Omental fat pad (tissue), 4 donors: ENCODE results near the gene DSCAM. TPM values are rescaled to one million over a fixed set of nuclear protein-coding genes. Genes with fewer than 3 reads are reported as not detected.

Experiments
- ATAC-seq: fragments of 150-250 bp; one replicate; pipeline ENCODE4 v1.9.1; 2016; ENCODE audit warnings: mild to moderate bottlenecking, moderate library complexity; ENCODE audit not compliant: low FRiP score
- DNase-seq: peaks from one replicate; pipeline ENCODE4 v3.0.0-alpha.2; 2019; ENCODE audit warnings: low spot score
- CTCF ChIP-seq, 3 donors: fragments of 450-650 bp; IDR thresholded peaks; one replicate each; pipeline ENCODE4 v1.5.1; 2016 to 2017; ENCODE audit warnings: antibody characterized with exemption in 3 of 3, mild to moderate bottlenecking in 3 of 3, moderate library complexity in 2 of 3
- total RNA-seq, 4 donors: library from RNA; depleted of rRNA; stranded (reverse); fragments of >200 nt; gene quantifications; one replicate each; pipeline ENCODE4 v1.1.0, GENCODE V29; 2016

Gene DSCAM
- total RNA-seq, 4 donors from 2014 or later: 0.16 TPM; not detected in 3

- no peak for TF ChIP-seq CTCF (IDR thresholded peaks at IDR 0.05)
- ATAC-seq (no peak), DNase-seq (no peak)
Observed at GRCh38 chr21:40863839-40864238, 16.9 kb upstream of the DSCAM start.

GRCh38 chr21:40858517-40858916, 11.6 kb upstream of the DSCAM start:
- no peak for ATAC-seq
- no peak for DNase-seq
- no peak for TF ChIP-seq CTCF (IDR thresholded peaks at IDR 0.05)

DNA sequence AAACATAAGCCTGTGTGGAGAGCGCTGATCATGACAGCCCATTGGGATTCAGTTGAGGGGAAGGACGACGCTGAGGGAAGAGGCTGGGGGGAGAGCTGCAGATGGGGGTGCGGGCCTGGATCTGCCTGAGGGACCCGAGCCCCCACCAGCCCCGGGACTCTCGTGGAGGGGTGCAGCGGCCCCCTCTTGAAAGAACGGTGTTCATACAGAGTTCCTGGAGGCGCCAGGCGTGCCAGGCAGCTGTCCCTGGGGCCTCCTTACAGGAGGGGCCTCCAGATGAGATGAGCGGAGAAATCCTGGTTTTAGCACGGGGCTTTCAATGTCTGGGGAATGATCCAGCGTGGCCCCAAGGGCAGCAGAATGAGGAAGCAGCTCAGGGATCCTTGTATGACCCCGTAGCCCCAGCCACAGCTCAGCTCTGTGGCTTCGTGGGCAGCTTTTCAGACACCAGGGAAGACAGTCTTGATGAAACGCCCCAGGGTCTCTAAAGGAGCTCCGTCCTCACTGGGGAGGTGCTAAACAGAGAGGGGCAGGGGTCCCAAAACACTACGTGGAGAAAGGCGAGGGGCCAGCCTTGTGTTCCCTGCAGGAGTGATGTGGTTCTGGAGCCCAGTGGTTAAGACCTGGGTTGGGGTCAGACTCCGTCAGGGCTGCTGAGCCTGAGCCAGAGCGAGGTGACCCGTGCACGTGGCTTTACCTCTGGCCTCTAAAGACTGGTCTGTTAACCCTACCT, 7.2 kb upstream of the DSCAM start:
- no peak for ATAC-seq
- no peak for TF ChIP-seq CTCF (IDR thresholded peaks at IDR 0.05)
- no peak for DNase-seq

GRCh38 chr21:40852563-40852962, 5.6 kb upstream of the DSCAM start:
- ATAC-seq (no peak), DNase-seq (no peak)
- TF ChIP-seq CTCF (IDR thresholded peaks at IDR 0.05): no peak

DNA sequence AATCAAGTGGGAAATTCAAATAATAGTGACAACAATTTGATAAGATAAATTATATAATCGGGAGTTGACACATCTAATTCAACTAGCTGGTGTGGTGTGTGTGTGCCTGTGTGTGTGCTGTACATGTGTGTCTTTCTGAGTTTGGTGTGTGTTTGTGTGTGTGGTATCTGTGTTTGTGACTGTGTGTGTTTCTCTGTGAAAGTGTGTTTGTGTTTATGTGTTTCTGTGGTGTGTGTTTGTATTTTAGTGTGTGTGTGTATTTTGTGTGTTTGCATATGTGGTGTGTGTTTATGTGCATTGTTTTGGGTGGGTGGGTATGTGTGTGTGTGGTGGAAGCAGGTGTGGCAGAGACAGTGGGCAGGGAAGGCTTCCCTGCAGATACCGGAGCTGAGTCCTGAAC, 4.8 kb upstream of the DSCAM start:
- TF ChIP-seq CTCF (IDR thresholded peaks at IDR 0.05): no peak
- no peak for DNase-seq
- ATAC-seq: no peak

GRCh38 chr21:40850071-40850470, 3.1 kb upstream of the DSCAM start:
- DNase-seq (no peak), ATAC-seq (no peak)
- no peak for TF ChIP-seq CTCF (IDR thresholded peaks at IDR 0.05)

- no peak for TF ChIP-seq CTCF (IDR thresholded peaks at IDR 0.05)
- no peak for DNase-seq
- ATAC-seq: no peak
Observed at GRCh38 chr21:40847951-40848350, 993 bp upstream of the DSCAM start.
